ENCODE data around the gene SFMBT1.
A peak's percentile ranks its signal among the peaks of the same experiment; 100 is the strongest.

SFMBT1 gene, protein sequence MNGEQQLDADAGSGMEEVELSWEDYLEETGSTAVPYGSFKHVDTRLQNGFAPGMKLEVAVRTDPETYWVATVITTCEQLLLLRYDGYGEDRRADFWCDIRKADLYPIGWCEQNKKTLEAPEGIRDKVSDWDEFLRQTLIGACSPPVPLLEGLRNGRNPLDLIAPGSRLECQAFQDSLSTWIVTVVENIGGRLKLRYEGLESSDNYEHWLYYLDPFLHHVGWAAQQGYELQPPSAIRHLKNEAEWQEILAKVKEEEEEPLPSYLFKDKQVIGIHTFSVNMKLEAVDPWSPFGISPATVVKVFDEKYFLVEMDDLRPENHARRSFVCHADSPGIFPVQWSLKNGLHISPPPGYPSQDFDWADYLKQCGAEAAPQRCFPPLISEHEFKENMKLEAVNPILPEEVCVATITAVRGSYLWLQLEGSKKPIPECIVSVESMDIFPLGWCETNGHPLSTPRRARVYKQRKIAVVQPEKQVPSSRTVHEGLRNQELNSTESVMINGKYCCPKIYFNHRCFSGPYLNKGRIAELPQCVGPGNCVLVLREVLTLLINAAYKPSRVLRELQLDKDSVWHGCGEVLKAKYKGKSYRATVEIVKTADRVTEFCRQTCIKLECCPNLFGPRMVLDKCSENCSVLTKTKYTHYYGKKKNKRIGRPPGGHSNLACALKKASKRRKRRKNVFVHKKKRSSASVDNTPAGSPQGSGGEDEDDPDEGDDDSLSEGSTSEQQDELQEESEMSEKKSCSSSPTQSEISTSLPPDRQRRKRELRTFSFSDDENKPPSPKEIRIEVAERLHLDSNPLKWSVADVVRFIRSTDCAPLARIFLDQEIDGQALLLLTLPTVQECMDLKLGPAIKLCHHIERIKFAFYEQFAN

DNA sequence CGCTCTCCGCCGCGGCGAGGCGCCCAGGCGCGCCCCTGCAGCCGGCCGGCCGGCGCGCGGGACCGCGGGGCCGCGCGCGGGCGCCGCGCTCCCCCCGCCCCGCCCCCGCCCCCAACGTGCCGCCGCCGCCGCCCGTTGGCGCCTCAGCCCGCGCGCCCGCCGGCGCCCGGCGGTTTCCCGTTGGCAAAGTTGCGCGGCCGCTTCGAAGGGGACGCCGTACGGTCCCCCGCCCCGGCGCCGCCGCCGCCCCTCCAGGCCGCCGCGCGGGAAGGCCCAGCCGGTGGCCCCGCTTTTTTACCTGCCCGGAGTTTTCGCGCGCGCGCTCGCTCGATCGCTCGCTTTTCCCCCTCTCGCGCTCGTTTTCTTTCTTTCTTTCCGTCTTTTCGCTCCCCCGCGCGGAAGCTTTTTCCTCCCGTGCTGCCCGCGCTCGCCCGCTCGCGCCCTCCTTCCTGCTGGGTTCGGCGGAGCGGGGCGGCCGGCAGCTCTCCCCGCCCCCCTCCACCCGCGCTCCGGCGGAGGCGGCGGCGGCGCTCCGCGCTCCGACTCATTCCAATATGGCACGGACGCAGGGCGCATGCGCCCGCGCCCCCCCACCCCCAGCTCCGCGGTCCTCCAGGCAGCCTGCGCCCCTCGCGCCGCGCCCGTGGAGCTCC, at the start of gene SFMBT1:
Gene SFMBT1 (minus strand): TSS at position 556 of the 653 bp plus-strand sequence. CDS start 76,945 bp downstream, outside the sequence.
- peak; percentile 40 to 90 (median 58) for DNase-seq
- intact Hi-C loops (cut with DNase I) = loop anchor here (10.0 kb wide), 1 partner anchor 151 kb away; the partner anchor contains the start of gene STIMATE

DNA sequence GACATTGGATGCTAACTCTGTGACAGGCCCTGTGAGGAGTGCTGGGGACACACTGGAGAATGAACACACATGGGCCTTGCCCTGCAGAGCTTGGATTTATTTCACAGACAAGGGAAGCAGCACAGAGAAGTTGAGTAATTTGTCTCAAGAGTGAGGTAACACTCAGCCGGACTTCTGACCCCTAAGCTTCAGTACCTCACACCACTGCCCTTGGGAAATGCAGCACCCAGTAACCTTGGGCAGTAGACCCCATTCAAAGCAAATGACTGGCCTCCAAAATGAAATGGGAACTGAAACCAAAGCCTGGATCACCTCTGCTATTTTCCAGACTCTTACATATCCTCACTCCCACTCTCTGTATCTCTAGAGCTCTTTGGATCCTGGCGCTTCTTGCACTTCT, 47.1 kb upstream of the SFMBT1 start:
- intact Hi-C loops (cut with DNase I) = no loop called here
- peak in 1 of 10 donors; percentile 7 for DNase-seq

- intact Hi-C loops (cut with DNase I) = no loop called here
- peak in 1 of 10 donors; percentile 81 for DNase-seq
Observed at GRCh38 chr3:53092216-53092615, 46.3 kb upstream of the SFMBT1 start.

DNA sequence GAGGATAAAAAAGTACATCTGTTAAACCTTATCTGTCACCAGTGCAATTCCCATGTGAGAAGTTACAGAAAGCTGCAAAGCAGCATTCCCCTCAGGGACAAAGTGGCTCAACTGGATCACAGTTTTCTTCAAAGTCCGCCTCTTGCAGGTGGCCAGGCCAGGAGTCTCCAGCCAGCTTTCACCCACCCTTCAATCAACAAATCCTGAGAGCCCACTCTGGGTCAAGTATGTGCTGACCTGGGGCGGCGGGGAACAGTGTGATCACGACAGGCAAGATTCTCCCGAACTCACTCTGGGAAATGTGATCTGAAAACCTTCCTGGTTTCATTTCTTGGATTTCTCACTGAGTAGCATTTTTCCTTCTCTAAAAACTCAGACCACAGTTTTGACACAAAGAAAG, 45.1 kb upstream of the SFMBT1 start:
- intact Hi-C loops (cut with DNase I) = no loop called here
- peak in 1 of 10 donors; percentile 52 for DNase-seq

DNA sequence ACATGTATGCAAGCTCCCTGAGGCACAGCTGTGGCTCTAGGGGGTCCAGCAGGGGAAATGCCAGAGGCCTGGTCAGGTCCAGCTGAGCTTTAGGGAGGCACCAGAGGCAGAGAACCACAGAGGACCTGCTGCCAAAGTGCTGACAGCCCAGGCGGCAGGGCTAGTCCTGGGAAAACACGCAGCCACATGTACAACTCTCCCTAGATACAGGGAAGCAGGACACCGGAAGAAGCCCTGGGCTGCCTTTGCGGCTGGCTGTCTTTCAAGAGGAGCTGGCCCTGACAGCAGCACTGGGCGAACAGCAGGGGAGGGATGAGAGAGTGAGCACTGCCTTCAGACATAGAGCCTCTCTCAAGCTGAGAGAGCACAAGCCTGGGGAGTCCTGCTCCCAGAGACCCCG, 43.6 kb upstream of the SFMBT1 start:
- peak in 1 of 10 donors; percentile 63 for DNase-seq

GRCh38 chr3:53085476-53085875, 39.6 kb upstream of the SFMBT1 start:
- no peak for DNase-seq
- intact Hi-C loops (cut with DNase I) = no loop called here

More for the DNA sequence above, 43.6 kb upstream of the SFMBT1 start:
- intact Hi-C loops (cut with DNase I) = no loop called here

DNA sequence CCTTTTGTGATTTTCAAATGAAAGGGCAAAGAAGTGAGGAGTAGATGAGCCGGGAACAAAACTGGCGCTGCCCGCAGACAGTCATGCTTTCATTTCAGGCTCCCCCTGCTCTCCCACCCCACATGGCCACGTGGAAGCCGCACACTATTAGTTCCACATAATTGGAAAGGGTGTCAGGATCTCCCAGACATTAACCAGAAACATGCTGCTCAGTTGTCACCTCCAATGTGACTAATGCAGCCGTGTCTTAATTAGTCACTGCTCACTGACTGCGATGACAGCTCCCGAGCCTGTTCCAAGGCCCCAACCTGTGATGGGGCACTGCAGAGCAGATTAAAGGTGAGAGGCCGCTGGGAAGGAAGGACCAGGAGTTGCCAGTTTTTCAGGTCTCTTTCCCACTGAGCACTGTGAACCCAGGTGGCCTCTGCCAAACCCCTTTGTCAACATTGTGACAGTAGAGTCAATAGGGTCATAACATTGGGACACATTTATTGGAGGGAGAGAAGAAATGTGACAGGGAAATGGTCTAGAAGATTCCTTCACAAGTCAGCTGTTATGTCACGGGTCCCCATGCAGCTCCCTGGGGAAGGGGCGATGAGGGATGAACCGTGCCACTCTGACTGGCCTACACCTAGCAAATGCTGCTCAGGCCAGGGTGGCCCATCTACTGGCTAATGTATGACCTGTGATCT, 38.6 kb upstream of the SFMBT1 start:
- DNase-seq = peak in 1 of 10 donors; percentile 32

DNA sequence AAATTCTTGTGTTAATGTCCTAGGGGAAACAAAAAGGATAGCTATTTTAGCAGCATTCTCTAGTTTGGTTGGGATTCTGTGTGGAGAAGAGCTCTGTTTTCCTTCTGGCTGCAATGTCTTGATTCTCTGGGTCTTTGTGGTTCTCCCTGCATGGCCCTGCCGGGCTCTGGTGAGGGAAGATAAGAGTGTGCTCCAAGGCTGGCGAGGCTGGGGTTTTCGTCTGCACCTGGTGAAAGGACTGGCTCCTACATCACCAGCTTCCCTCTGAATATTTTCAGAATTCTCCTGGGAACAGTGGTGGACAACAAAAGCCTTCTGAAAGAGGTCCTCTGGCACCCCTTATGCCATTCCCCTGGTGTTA, 38.1 kb upstream of the SFMBT1 start:
- no peak for DNase-seq
- intact Hi-C loops (cut with DNase I) = no loop called here

More for the DNA sequence above, 38.6 kb upstream of the SFMBT1 start:
- intact Hi-C loops (cut with DNase I) = no loop called here

DNA sequence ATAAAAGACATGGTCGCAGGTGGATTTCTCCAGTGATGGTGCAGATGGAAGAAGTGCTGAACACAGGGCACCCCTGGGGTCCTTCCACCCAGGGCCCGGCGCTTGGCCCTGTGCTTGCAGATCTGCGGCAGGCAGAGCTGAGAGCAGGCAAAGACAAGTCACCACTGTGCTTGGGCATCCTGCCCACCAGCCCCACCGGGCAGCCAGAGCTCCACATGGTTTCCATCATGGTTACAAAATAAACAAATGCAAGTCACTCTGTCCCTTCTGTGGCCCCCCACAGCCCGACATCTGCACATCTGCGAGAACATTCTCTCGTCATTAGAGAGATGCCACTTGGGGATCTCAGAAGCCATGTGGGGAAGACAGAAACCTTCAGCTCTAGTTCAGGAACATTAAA, 37.6 kb upstream of the SFMBT1 start:
- intact Hi-C loops (cut with DNase I) = no loop called here
- peak in 5 of 10 donors; percentile 27 to 91 (median 47) for DNase-seq

DNA sequence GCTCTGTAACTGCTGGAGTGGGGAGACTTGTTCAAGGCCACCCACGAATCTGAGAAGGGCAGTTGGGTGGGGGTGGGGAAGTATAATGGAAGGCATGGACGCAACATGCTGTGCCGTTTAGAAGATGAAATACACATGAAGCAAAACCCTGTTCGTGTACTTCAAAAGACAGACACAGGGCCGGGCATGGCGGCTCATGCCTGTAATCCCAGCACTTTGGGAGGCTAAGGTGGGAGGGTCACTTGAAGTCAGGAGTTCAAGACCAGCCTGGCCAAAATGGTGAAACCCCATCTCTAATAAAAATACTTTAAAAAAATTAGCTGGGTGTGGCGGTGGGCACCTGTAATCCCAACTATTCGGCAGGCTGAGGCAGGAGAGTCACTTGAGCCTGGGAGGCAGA, 36.9 kb upstream of the SFMBT1 start:
- intact Hi-C loops (cut with DNase I) = no loop called here
- no peak for DNase-seq

DNA sequence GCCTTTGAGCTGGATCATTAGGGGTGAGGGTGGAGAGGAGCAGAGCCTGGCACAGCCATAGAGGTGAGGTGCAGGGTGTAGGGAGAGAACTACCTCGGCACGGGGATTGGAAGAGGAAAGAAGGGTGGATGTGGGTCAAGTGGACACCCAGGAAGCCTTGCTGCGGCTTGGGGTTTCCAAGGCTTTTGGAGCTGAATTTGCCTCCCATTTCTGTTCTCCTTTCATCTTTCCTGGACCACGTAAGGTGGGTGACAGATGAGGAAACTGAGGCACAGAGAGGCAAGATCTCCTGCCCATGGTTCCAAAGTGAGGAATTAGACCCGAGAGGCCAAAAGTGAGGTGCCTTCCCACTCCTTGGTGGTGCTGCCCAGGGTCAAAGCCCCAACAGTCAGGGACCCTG, 35.4 kb upstream of the SFMBT1 start:
- DNase-seq = no peak

GRCh38 chr3:53080612-53081205, 34.8 kb upstream of the SFMBT1 start:
- no peak for DNase-seq
- intact Hi-C loops (cut with DNase I) = no loop called here

More for the DNA sequence above, 35.4 kb upstream of the SFMBT1 start:
- intact Hi-C loops (cut with DNase I) = no loop called here

- intact Hi-C loops (cut with DNase I) = no loop called here
- DNase-seq = peak in 1 of 10 donors; percentile 58
Observed at GRCh38 chr3:53079791-53080555, 34.1 kb upstream of the SFMBT1 start.

DNA sequence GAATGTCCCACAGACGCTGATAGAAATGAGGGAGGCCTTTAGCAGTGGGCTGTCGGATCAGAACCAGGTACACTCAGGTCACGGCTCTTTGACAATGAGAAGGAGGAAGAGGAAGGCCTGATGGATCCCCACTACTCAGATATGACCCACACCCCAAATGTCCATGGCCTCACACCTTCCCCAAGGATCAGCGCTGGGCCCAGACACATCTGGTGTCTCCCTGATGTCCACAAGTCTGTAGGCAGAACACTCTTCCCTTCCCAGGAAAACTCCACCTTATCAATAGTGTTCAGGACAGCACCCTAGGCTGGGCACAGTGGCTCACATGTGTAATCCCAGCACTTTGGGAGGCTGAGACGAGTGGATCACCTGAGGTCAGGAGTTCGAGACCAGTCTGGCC, 33.3 kb upstream of the SFMBT1 start:
- DNase-seq = no peak
- intact Hi-C loops (cut with DNase I) = no loop called here

DNA sequence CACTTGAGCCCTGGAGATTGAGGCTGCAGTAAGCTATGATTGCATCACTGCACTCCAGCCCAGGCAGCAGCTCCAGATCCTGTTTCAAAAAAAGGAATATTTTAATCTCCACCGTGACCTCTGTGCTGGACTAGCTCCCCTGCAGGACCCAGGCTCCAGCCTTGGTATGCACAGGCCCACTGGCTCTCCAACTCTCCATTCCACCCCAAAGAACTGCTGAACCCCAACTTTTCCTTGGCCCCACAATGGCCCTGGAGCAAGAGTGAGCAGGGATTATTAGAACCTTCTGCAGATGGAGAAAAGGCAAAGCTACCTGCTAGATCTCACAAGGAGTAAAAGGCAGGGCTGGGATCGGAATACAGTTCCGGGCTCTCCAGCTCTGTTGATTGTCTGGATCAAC, 32.8 kb upstream of the SFMBT1 start:
- intact Hi-C loops (cut with DNase I) = no loop called here
- no peak for DNase-seq

DNA sequence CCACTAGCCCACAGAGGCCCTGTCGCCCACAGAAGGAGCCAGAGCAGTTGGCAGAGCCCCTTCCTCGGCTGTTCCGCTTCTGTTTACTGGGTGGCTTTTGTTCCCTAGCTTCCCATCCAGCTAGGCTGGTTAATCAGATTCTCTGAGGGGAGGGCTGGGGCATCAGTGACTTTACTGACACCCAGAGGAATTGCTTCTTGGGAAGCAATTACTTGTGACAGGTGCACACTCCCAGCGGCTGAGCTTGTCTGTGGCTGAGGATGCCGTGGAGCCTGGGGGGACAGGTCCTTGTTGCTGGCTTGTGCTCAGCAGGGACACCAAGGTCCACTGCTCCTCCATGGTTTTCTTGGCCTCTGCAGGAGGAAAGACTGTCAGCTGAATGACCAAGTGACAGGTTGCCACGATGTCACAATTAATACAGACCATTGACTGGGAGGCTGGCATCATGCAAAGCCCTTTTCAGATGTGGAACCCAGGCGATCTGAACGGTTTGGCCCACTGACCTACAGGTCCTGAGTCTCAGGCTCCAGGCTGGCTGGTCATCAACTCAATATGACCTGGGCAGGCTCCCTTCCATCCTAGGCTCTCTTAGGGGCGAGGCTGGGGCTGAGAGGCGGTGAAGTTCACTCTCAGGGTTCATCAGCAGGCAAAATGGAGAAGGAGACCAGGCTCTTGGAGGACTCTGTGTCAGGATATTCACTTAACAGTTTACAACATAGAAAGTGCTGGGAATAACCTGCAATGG, 31.8 kb upstream of the SFMBT1 start:
- peak in 1 of 10 donors; percentile 32 for DNase-seq
- intact Hi-C loops (cut with DNase I) = no loop called here

DNA sequence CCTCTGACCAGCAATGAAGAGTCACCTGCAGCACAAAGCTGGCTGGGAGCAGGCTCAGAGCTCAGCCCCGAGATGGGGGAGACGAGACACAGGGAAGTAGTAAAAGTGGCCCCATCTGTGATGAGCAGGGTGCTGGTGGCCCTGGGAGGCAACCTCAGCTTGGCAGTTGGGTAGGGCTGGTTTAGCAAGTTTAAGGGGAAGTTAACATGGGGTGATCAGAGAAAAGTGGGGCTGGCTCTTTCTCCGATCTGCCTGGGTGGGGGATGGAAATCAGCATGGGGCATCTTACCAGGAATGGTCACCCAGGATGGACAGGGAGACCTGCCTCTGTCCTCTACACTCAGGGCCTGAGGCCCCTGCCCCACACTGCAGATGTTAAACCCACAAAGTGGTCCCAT, 29.9 kb upstream of the SFMBT1 start:
- DNase-seq = peak in 1 of 10 donors; percentile 20
- intact Hi-C loops (cut with DNase I) = no loop called here

Measured in posterior cingulate gyrus (tissue), 11 donors.